GM12875 (cell line): ENCODE measurements around the gene OVAAL.

ENCODE experiments used
- H3K4me3 ChIP-seq: one replicate; pipeline ENCODE4 v1.5.1; 2011; ENCODE audit warnings: low read depth, low read length, control low read depth
- CTCF ChIP-seq: IDR thresholded peaks from 2 replicates; pipeline ENCODE4 v1.5.1; 2011; ENCODE audit warnings: low read depth, mild to moderate bottlenecking, control low read depth, inconsistent platforms, low read length, moderate library complexity, borderline replicate concordance; ENCODE audit not compliant: insufficient read depth

The OVAAL gene

GRCh38 chr1:180595966-180596365 is 37.2 kb downstream of the OVAAL start:
- H3K4me3 ChIP-seq: no peak overlapping the region
- TF ChIP-seq CTCF: no peak

GRCh38 chr1:180597520-180597919 is 38.8 kb downstream of the OVAAL start:
- no peak for TF ChIP-seq CTCF

GRCh38 chr1:180598333-180598974 is 39.7 kb downstream of the OVAAL start:
- TF ChIP-seq CTCF: no peak
- no peak overlapping the region for H3K4me3 ChIP-seq

More at GRCh38 chr1:180597520-180597919, 38.8 kb downstream of the OVAAL start:
- H3K4me3 ChIP-seq: no peak overlapping the region

GRCh38 chr1:180600343-180600742 is 41.6 kb downstream of the OVAAL start:
- TF ChIP-seq CTCF: no peak
- H3K4me3 ChIP-seq: no peak overlapping the region

GRCh38 chr1:180601512-180601911 is 42.7 kb downstream of the OVAAL start:
- no peak for TF ChIP-seq CTCF

GRCh38 chr1:180603223-180603849 is 44.6 kb downstream of the OVAAL start:
- H3K4me3 ChIP-seq: no peak overlapping the region
- no peak for TF ChIP-seq CTCF

More at GRCh38 chr1:180601512-180601911, 42.7 kb downstream of the OVAAL start:
- H3K4me3 ChIP-seq: no peak overlapping the region

GRCh38 chr1:180603850-180604226 is 45.1 kb downstream of the OVAAL start:
- TF ChIP-seq CTCF: no peak
- no peak overlapping the region for H3K4me3 ChIP-seq
